Activated CD4-positive, alpha-beta T cell treated with anti-CD3 and anti-CD28 coated beads for 4 hours (primary cell): Measurements from ENCODE around the gene RCL1.
"Not testable (repeated sequence)": the region's sequence is repeated elsewhere in the genome, so short reads cannot be mapped to it uniquely, and the experiment has no call there.

Source experiments
- DNase-seq, 2 donors: peaks; one replicate each; pipeline ENCODE4 v3.0.0-alpha.2; 2020

RCL1 gene

DNA sequence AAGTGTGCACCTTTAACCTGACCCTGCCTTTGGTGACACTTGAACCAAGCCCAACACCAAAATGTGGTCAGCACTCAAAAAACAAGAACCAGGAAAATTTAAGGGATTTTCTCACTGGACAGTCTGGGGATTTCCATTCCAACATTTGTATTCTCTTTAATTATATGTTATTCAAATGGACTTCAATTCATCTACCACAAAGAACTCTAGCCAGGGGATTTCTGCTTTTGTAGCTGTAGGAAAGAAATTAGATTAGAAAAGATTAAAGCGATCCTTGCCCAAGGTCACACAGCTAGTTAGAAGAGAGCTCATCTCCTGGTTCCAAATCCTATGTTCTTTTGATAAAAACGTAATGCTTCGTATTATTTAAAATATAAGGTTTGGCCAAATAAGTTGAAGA is 97.5 kb downstream of the RCL1 start:
- no peak for DNase-seq

GRCh38 chr9:4890929-4891328 is 98.2 kb downstream of the RCL1 start:
- no peak for DNase-seq

DNA sequence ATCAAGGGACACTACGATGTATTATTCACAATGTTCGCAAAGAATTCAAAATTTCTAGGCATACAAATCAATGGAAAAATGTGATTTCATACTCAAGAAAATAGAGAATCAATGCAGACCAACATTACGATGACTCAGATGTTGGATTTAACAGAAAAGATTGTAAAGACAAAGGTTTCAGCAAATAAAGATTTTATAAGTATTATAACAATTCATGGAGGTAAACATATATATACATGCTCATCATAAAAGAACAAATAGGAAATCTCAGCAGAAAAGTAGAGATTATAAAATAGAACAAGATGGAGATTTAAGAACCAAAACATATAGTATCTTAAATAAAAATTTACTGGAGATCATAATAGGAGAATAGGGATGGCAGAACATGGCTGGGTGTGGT is 98.9 kb downstream of the RCL1 start:
- DNase-seq, result no peak

GRCh38 chr9:4892501-4893194 is 99.9 kb downstream of the RCL1 start:
- DNase-seq, result no peak

DNA sequence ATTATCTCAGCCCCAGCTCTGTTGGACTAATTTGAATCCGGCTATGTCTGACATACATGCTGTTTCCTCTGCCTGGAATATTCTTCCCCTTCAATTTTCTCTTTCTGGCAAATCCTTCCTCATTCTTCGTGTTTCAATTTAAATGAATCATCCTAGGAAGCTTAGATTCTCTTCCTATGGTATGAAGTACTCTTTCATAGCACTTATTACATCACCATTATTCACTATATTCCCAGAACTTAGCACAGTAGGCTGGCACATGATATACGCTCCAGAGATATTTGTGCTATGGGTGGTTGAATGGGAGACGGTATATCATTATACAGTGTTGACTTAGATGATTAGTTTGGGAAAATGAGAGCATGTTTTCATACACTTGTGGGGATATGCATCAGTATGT is 101.3 kb downstream of the RCL1 start:
- no peak for DNase-seq

- not testable (repeated sequence) for DNase-seq
Observed at GRCh38 chr9:4899853-4900252, 107.1 kb downstream of the RCL1 start.

DNA sequence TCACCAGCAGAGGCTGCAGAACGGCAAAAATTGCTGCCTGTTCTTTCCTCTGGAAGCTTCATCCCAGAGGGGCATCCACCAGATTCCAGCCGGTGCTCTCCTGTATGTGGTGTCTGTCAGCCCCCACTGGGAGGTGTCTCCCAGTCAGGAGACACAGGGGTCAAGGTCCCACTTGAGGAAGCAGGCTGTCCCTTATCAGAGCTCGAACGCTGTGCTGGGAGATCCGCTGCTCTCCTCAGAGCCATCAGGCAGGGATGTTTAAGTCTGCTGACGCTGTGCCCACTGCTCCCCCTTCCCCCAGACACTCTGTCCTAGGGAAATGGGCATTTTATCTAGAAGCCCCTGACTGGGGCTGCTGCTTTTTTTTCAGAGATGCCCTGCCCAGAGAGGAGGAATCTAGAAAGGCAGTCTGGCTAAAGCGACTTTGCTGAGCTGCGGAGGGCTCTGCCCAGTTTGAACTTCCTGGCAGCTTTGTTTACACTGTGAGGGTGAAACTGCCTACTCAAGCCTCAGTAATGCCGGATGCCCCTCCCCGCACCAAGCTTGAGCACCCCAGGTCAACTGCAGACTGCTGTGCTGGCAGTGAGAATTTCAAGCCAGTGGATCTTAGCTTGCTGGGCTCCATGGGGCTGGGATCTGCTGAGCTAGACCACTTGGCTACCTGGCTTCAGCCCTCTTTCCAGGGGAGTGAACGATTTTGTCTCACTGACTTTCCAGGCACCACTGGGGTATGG is 108.8 kb downstream of the RCL1 start:
- DNase-seq, result not testable (repeated sequence)

DNA sequence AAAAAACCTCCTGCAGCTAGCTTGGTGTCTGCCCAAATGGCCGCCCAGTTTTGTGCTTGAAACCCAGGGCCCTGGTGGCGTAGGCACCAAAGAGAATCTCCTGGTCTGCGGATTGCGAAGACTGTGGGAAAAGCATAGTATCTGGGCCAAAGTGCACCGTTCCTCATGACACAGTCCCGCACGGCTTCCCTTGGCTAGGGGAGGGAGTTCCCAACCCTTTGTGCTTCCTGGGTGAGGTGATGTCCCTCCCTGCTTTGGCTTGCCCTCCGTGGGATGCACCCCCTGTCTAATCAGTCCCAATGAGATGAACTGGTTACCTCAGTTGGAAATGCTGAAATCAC is 109.4 kb downstream of the RCL1 start:
- no peak for DNase-seq

- DNase-seq, result no peak
Observed at GRCh38 chr9:4904322-4905134, 111.8 kb downstream of the RCL1 start.

DNA sequence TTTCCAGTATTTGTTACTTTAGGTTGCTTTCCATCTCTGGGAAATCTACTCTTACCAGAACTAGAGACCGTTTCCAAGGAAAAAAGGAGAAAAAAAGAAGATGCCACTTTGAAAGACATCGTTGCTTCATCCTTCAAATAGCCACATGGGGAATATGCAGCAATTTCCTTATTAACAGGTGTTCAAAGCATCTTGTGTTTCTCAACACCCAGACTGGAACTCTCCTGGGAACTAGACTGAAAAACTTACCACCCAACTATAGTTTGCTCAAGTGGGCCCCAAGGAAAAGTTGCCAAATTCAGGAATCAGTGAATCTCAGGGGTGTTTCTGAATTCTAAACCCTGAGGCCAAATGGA is 112.4 kb downstream of the RCL1 start:
- no peak for DNase-seq
